Spinal cord (tissue), 10 donors: ENCODE measurements around the gene CSRNP3. TPM values are rescaled to one million over a fixed set of nuclear protein-coding genes. Genes with fewer than 3 reads are reported as not detected.

ENCODE experiments used
- DNase-seq, 6 donors: peaks; one replicate each; pipeline versions ENCODE4 v3.0.0 to v3.0.0-alpha.2; 2013 to 2015; ENCODE audit warnings: low spot score in 6 of 6, low read depth in 4 of 6
- H3K27ac ChIP-seq: one replicate; pipeline ENCODE4 v1.5.1; 2013; ENCODE audit warnings: low read depth, low read length, control low read depth
- H3K27me3 ChIP-seq: one replicate; pipeline ENCODE4 v1.6.1; 2013; ENCODE audit warnings: low read length; ENCODE audit not compliant: control insufficient read depth, insufficient read depth
- H3K36me3 ChIP-seq: one replicate; pipeline ENCODE4 v1.6.1; 2013; ENCODE audit warnings: low read length; ENCODE audit not compliant: control insufficient read depth, insufficient read depth
- H3K4me1 ChIP-seq: one replicate; pipeline ENCODE4 v1.6.1; 2013; ENCODE audit warnings: low read length; ENCODE audit not compliant: control insufficient read depth, insufficient read depth
- H3K4me3 ChIP-seq: one replicate; pipeline ENCODE4 v1.5.1; 2013; ENCODE audit warnings: low read depth, low read length, control low read depth
- H3K9me3 ChIP-seq: one replicate; pipeline ENCODE4 v1.6.1; 2013; ENCODE audit warnings: low read length; ENCODE audit not compliant: control insufficient read depth, insufficient read depth
- WGBS: methylation state at CpG from one replicate; pipeline ENCODE4 v1.1.5; 2013; ENCODE audit warnings: missing lambda C conversion rate; ENCODE audit not compliant: insufficient coverage; 5-methylcytosine and 5-hydroxymethylcytosine counted together
- polyA plus RNA-seq, 2 donors: library from polyadenylated mRNA; unstranded; fragments of 120-200 nt; gene quantifications; one replicate each; pipeline ENCODE4 v1.2.1, GENCODE V29; 2013; ENCODE audit not compliant: insufficient read length in 2 of 2
- total RNA-seq, 2 donors: library from RNA; depleted of rRNA in 1 of 2; stranded (reverse); fragments of 120-200 nt in 1 of 2; fragments of >200 nt in 1 of 2; gene quantifications; one replicate each; pipeline versions ENCODE4 v1.2.3 to v1.2.4, GENCODE V29; 2013 to 2014
- donor health status: healthy.

CSRNP3 gene
- total and polyA plus RNA-seq, 4 donors = 21.7 to 82.9 (median 35.2) TPM

DNA sequence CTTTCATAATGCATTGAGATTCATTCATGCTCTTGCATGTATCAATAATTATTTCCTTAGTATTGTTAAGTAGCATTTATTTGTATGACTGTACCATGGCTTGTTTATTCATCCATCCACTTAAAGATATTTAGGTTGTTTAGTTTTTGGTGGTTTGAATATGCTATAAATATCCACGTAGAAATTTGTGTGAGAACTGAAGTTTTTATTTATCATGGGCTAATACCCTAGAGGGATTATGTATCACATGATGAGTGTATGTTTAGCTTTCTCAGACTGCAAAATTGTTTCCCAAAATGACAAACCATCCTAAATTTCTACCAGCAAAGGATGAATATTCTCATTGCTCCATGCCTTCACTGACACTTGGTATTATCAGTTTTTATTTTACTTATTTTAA, 55.2 kb downstream of the CSRNP3 start:
- Histone ChIP-seq H3K4me1 (no peaks in the 10 kb centered on the region), H3K36me3 (peaks cover 4% of the 10 kb centered on the region), H3K4me3 (no peak overlapping the region), H3K9me3 (no peaks in the 10 kb centered on the region), H3K27ac (no peak overlapping the region), H3K27me3 (no peaks in the 10 kb centered on the region)
- DNase-seq = no peak
- no CpG with 5 or more reads among the region's 1 CpG for WGBS

DNA sequence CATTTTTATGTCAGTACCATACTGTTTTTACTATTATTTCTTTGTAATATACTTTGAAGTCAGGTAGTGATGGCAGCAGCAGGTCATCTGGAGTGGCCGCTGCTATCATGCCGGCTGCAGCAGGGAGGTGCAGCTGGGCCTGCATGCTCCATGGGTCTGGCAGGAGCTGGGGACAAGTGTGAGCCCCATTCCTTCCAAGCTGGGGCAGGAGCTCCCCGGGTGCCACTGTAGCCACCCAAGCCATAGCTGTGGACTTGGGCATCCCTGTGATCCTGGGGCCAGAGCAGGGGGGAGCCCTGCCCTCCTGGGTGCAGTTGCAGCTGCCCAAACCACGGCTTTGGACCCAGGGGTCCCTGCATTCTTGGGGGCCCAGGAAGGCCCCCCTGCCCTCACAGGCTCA, 59.2 kb downstream of the CSRNP3 start:
- no peaks in the 10 kb centered on the region for H3K9me3 ChIP-seq
- 92% methylated on average over 4 of the region's 4 CpGs for WGBS
- H3K27me3 ChIP-seq = no peaks in the 10 kb centered on the region
- H3K4me1 ChIP-seq = no peaks in the 10 kb centered on the region
- H3K27ac ChIP-seq = no peak overlapping the region
- H3K4me3 ChIP-seq = no peak overlapping the region
- no peak for DNase-seq
- H3K36me3 ChIP-seq = peaks cover 4% of the 10 kb centered on the region

DNA sequence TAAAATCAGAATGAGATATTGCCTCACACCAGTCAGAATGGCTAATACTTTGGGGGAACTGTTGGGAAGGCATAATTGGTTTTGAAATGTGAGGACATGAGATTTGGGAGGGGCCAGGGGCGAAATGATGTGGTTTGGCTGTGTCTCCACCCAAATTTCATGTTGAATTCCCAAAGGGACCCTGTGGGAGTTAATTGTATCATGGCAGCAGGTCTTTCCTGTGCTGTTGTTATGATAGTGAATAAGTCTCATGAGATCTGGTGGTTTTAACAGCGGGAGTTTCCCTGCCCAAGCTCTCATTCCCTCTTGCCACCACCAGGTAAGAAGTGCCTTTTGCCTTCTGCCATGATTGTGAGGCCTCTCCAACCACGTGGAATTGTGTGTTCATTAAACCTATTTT, 59.6 kb downstream of the CSRNP3 start:
- no peak overlapping the region for H3K27ac ChIP-seq
- H3K9me3 ChIP-seq = no peaks in the 10 kb centered on the region
- DNase-seq = no peak
- no peaks in the 10 kb centered on the region for H3K4me1 ChIP-seq
- H3K36me3 ChIP-seq = peaks cover 4% of the 10 kb centered on the region
- no peaks in the 10 kb centered on the region for H3K27me3 ChIP-seq
- H3K4me3 ChIP-seq = no peak overlapping the region
- WGBS = 100% methylated on average over 1 of the region's 3 CpGs

DNA sequence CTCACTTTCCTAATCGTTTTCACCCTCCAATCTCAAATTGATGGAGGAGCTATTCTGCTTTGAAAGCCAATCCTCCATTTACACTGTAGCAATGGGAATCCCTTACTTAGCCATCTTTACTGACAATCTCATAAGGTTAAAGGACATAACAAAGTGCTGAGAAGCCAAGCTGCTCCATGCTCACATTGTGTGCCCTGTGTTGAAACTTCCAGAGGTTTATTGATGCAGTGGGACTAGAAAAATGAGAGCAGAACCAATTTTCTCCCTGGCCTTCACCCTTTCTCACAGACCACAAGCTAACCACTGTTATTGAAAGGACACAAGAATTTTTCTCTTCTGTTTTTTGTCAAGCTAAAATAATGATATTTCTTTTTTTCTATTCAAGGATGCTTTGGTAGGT, 63.8 kb downstream of the CSRNP3 start:
- Histone ChIP-seq H3K4me3 (no peak overlapping the region), H3K9me3 (no peaks in the 10 kb centered on the region), H3K27me3 (no peaks in the 10 kb centered on the region), H3K36me3 (peaks cover 4% of the 10 kb centered on the region), H3K27ac (no peak overlapping the region), H3K4me1 (no peaks in the 10 kb centered on the region)
- WGBS = 60% methylated on average over 1 of the region's 1 CpG
- peak in 1 of 6 donors; percentile 20 for DNase-seq

DNA sequence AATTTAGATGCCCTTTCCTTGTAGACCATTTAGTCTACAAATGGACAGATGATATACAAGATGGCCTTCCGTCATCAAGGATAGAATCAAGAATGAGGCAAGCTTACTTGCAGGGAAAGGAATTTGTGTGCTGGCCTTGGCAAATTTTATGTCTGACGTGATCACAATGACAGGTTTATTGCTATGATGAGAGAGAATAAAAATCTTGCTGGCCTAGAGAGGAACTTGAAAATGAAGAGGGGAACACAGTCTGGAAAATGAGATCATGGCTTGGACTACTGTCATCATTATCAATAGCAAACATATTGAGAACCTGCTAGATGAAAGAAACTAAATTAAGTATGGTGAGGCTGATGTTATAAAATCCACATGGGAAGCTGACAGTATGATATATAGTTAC, 66.0 kb downstream of the CSRNP3 start:
- H3K4me1 ChIP-seq = no peaks in the 10 kb centered on the region
- WGBS = 67% methylated on average over 1 of the region's 2 CpGs
- H3K9me3 ChIP-seq = no peaks in the 10 kb centered on the region
- H3K4me3 ChIP-seq = no peak overlapping the region
- DNase-seq = peak in 1 of 6 donors; percentile 3
- no peaks in the 10 kb centered on the region for H3K36me3 ChIP-seq
- H3K27ac ChIP-seq = no peak overlapping the region
- H3K27me3 ChIP-seq = no peaks in the 10 kb centered on the region

DNA sequence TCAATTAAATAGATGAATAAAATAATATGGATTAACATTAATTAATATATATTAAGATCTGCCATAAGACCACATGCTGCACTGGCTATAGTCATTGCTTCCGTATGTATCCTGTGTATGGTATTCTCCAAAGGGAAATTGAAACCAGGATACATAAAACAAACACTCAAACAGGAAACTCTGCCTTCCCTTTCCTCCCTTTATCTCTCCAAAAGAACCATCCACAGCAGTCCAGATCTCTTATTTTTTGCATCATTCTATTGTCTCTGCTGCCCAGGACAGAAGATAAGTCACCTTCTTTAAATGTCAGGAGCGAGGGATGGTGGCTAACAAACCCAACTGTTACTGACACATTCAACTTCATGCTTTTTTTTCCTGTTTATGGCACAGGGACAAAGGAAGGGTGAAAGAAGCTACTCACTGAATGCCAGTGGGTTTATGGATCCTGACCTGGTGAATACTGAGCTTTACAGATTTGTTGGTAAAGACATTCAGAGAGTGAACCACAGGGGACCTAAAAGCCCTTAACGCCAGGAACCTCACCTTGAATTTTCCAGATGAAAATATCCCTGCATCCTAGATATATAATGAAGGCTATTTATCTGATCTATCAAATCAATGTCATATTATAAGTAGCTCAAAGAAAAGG, 67.5 kb downstream of the CSRNP3 start:
- H3K4me1 ChIP-seq = no peaks in the 10 kb centered on the region
- DNase-seq = no peak
- no peaks in the 10 kb centered on the region for H3K36me3 ChIP-seq
- no peaks in the 10 kb centered on the region for H3K27me3 ChIP-seq
- no peak overlapping the region for H3K4me3 ChIP-seq
- no peak overlapping the region for H3K27ac ChIP-seq
- no CpG with 5 or more reads among the region's 3 CpGs for WGBS
- H3K9me3 ChIP-seq = no peaks in the 10 kb centered on the region

DNA sequence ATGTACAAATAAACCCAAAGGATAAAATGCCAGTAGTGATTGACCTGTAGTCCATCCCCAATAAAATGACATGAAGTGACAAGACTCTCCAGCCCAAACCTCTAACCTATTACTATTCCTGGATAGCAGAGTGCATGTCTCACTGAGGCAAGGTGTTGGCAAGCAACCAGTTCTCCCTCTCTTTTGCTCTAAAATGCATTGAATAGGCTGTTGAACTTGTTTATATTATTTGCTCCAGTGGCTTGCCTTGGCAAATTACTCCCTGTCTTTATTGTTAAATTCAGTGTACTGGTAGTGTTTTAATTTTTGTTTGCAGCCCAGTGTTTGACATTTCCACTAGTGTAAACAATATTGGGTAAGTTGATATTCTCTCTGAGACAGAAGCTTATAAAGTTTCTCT, 70.5 kb downstream of the CSRNP3 start:
- H3K27me3 ChIP-seq = no peaks in the 10 kb centered on the region
- peak in 2 of 6 donors; percentile 33 to 48 for DNase-seq

DNA sequence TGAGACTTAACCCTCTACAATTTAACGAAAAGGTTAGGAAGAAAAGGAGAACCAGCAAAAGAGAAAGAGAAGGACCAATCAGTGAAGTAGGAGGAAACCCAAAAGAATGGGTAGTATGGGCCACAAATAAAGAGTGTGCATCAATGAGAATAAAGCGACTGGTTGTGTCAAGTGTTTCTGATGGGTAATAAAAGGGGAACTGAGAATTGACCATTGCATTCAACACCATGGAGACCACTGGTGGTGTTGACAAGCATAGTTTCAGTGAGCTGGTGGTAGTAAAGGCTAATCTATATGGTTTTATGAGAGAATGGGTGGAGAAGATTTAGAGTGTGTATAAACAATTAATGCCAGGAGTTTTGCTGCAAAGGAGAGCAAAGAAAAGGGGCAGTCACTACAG, 75.4 kb downstream of the CSRNP3 start:
- Histone ChIP-seq H3K4me3 (no peak overlapping the region), H3K9me3 (no peaks in the 10 kb centered on the region), H3K27me3 (no peaks in the 10 kb centered on the region), H3K36me3 (no peaks in the 10 kb centered on the region), H3K4me1 (no peaks in the 10 kb centered on the region), H3K27ac (no peak overlapping the region)
- 81% methylated on average over 2 of the region's 2 CpGs for WGBS
- DNase-seq = no peak

More for the DNA sequence above, 70.5 kb downstream of the CSRNP3 start:
- Histone ChIP-seq H3K27ac (no peak overlapping the region), H3K9me3 (no peaks in the 10 kb centered on the region), H3K4me3 (no peak overlapping the region), H3K4me1 (no peaks in the 10 kb centered on the region), H3K36me3 (no peaks in the 10 kb centered on the region)

DNA sequence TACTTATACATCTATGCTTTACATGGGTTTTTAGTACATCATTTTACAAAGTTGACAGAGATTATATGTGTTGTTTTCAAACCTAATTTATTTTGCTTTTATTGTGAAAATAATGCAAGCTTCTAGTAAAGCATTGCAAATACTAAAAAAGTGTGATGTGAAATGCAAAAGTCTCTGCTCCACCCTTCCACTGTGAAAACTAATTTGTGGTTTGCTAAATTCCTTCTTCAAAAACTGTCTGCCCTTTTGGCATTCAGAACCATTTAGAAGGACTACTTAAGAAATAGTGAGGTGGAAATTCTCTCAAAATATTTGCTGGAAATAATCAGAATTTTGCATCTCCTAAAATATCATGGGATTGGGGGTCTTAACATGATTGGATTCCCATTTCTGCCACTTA, 78.4 kb downstream of the CSRNP3 start:
- H3K4me3 ChIP-seq = no peak overlapping the region
- no peaks in the 10 kb centered on the region for H3K9me3 ChIP-seq
- H3K27me3 ChIP-seq = no peaks in the 10 kb centered on the region
- H3K36me3 ChIP-seq = no peaks in the 10 kb centered on the region
- DNase-seq = no peak
- no peaks in the 10 kb centered on the region for H3K4me1 ChIP-seq
- no peak overlapping the region for H3K27ac ChIP-seq

DNA sequence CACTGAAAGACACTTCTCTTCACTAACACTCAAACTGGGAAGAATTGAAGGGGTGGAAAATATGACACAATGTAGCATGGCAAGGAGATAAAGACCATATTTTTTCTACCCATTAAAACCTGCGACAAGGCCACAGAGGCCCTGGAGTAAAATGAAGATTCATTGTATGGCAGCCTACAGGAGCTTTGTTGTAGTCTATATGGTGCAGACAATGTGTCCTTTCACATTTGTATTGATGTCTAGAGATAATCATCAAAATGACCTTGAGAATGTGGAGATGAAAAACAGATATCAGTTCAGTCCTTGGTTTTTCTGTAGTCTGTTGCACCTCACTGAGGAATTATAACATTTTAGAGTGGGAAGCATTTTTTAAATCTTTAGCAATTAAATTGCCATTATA, 80.1 kb downstream of the CSRNP3 start:
- Histone ChIP-seq H3K36me3 (no peaks in the 10 kb centered on the region), H3K27ac (no peak overlapping the region), H3K4me3 (no peak overlapping the region), H3K4me1 (no peaks in the 10 kb centered on the region), H3K9me3 (no peaks in the 10 kb centered on the region), H3K27me3 (no peaks in the 10 kb centered on the region)
- WGBS = no CpG with 5 or more reads among the region's 1 CpG
- DNase-seq = no peak
